Glomerular endothelial cell (primary cell): Measurements from ENCODE around the gene CD1D. TPM values are rescaled to one million over a fixed set of nuclear protein-coding genes. Genes with fewer than 3 reads are reported as not detected.

Experiments used
- total RNA-seq: library from RNA; depleted of rRNA; stranded (reverse); fragments of >200 nt; gene quantifications from 2 replicates; pipeline ENCODE4 v1.2.3, GENCODE V29; 2015

Gene CD1D
- total RNA-seq, 1 donor from 2014 or later: 0.06 TPM

Other genes with a start within 250 kb of the CD1D start
- 60.3 and 86.7 TPM in 2 replicates for gene KIRREL1, start 187.2 kb upstream of the CD1D start, total RNA-seq
- gene CD1A, start 73.5 kb downstream of the CD1D start, total RNA-seq: not detected in 2 replicates
- not detected in 2 replicates for gene CD1C, start 109.0 kb downstream of the CD1D start, total RNA-seq
- gene CD1B, start 150.6 kb downstream of the CD1D start, total RNA-seq: not detected in 2 replicates
- gene CD1E, start 173.0 kb downstream of the CD1D start, total RNA-seq: not detected in 2 replicates
- not detected in 2 replicates for gene OR10T2, start 218.6 kb downstream of the CD1D start, total RNA-seq
- gene OR10K2, start 245.3 kb downstream of the CD1D start, total RNA-seq: not detected in 2 replicates